ENCODE measurements around the gene RRP36.

Gene RRP36

GRCh38 chr6:43009124-43009523 lies 12.3 kb upstream of the RRP36 start:
- DNase-seq, result peak; percentile 10

DNA sequence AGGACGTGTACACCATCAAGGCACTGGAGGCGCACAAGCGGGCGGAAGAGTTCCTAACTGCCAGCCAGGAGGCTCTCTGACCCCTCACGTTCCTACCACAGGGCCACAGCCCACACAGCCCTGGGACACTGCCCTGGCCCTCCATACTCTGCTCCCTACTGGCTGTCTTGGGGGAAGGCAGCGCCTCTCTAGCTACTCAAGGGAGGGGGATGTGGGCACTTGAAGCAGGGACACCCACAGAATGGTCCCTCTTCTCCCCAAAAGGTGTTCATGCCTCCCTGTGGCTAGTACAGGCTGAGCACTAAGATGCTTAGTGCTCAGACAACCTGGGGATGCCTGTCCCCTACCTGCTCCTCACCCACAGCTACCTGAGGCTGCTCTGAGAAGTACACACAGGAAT lies 10.2 kb upstream of the RRP36 start:
- no peak for DNase-seq

DNA sequence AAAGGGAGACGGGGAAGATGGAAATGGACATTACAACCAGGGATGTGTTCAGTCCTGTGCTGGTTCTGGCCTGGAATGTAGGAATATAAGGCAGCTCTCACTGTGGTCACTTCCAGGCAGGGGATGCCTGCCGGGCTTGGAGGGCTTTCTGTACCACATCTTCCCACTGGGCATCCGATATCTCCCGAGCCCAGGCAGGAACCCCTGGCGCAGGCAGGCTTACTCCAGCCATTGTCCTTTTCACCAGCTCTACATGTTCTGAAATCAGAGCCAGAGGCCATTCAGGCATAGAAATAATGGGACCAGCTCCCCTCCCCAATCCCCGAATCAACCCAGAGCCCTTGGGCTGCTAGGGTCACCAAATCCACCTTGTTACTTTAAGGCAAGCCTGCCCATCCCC lies 9.1 kb upstream of the RRP36 start:
- no peak for DNase-seq

GRCh38 chr6:43013097-43013842 lies 8.2 kb upstream of the RRP36 start:
- no peak for DNase-seq

DNA sequence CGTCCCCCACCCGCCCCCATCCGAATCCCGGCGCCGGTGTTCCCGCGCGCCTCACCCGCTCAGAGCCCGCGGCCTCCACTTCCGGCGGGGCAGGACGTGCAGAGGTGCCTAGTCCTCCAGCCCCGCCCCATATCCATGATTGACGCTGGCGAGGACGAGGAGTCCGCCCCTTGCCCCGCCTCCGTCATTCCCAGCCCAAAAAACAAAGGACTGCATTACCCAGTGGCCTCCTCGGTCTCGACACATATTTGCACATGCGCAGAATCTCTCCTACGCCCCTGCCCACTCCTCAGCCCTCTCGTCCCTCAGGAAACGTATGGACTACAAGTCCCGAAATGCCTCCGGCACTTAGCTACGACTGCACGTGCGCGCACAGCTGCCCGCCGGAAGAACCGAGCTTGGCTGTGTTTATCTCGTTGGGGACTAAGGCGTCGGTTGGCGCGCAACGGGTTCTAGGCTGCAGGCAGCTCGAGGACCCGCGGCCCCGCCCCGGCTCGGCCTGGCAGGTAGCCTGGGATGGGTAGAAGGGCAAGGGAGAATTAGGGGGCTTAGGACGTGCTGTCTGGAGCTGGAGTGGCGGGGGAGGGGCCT lies 7.5 kb upstream of the RRP36 start, which contains the start of the genes KLHDC3 and MEA1:
TSS of gene KLHDC3 (plus strand) at position 407 of the 591 bp plus-strand sequence. CDS start 2,944 bp downstream, outside the sequence.
TSS of gene MEA1 (minus strand) at position 104 of the 591 bp plus-strand sequence. CDS start 133 bp downstream, outside the sequence.
- DNase-seq, result peak; percentile 99

GRCh38 chr6:43014434-43014909 lies 7.0 kb upstream of the RRP36 start:
- DNase-seq, result no peak

DNA sequence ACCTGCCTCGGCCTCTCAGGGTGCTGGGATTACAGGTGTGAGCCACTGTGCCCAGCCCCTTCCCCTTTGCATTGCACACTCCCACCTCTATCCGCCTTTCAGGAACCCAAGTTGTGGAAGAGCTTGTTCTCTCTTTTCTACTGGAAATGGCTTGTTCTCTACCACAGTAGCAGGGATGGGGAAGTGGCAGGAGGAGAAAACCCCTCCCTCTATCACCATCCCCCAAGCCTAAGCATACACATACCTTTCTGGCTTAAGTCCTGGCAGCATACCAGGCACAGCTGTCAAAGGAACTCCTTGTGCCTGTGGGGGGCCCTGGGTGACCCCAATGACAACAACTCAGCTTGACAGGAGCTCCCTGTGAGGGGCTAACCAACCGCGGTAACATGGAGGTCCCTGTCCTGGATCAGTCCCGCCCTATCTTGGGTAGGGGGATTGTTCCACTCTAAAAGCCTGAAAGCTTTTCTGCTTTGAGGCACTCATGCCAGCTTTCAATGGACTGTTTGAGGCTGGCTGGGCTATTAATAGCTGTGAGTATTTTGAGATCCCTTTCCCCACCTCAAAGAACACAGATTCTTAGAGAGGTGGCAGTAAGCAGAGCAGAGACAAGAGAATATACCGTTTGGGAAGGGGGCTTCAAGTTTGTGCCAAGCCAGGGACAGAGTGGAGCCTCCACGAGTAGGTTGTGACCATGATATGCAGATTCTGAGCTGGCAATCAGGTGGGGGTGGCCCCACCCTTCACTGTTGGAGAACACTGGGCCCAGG lies 5.1 kb upstream of the RRP36 start:
- DNase-seq, result no peak

DNA sequence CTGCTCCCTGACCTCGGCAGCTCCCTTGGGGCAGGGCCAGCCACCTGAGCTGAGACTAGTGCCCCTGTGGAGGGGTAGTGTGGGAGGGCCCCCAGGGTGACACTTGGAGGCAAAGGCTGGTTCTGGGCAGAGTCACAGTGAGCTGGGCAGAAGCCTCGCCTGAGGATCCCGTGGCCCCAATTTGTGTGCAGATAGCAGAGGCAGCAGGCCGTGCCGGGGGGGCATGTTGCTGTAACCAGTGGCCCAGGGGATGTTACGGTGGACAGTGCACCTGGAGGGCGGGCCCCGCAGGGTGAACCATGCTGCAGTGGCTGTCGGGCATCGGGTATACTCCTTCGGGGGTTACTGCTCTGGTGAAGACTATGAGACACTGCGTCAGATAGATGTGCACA lies 4.5 kb upstream of the RRP36 start:
- no peak for DNase-seq

DNA sequence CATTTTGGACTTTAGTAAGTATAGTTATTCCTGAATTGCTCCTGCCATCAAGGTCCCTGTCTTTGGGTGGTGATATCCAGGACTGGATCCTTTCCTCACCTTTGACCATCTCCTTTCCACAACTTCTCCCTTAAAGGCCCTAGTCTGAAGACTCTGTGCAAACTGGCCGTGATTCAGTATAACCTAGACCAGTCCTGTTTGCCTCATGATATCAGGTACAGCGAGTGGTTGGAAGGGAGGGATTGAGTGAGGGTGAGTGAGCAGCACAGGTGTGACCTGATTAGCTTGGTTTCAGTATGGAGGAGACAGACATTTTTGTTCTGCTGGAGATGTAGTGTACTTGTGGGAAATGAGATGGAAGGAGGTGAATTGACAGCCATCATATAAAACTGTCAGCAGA lies 2.3 kb upstream of the RRP36 start:
- no peak for DNase-seq

DNA sequence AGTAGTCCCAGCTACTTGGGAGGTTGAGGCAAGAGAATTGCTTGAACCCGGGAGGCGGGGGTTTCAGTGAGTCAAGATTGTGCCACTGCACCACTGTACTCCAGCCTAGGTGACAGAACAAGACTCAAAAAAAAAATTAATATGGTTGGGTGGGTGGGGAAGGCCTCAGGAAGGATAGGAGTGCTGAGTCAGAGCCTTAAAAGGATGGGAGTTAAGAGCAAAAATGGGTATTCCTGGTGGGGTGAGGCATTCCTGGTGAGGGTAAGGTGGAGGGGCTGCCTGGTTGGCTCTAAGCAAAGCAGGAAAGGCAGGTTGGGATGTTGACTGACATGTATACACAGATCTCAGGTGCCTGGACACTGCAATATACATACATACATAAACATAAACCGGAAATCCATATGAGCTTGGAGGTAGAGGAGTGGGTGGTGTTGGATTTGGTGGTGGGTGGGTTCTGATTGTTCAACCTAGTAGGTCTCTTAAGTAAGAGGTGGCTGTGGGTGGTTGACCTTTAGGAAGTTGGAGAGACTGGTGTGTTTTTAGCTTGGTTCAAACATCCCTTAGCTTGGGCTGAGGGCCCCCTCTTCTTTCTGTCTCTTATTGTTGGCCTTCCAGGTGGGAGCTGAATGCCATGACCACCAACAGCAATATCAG lies 1.2 kb upstream of the RRP36 start:
- DNase-seq, result no peak

- no peak for DNase-seq
These were observed 576 bp upstream of the RRP36 start for GRCh38 chr6:43020847-43021246.

DNA sequence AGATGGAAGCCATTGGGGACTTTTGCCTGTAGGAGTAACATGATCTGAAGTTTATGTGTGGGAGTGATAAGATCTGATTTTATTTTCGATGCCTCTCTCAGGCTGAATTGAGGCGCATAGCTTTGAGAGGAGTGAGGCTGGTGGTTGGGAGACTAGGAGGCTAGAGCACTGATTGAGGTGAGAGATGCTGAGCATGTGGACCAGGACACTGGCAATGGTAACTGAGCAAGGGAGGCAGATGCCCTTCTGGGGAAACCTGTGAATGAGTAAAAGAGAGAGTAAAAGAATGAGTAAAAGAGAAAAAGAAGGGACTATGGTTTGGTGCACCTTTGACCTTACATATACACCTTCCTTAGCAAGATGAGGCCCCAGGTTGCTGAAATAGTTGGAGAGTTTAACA lies 3.0 kb downstream of the RRP36 start:
- no peak for DNase-seq

DNA sequence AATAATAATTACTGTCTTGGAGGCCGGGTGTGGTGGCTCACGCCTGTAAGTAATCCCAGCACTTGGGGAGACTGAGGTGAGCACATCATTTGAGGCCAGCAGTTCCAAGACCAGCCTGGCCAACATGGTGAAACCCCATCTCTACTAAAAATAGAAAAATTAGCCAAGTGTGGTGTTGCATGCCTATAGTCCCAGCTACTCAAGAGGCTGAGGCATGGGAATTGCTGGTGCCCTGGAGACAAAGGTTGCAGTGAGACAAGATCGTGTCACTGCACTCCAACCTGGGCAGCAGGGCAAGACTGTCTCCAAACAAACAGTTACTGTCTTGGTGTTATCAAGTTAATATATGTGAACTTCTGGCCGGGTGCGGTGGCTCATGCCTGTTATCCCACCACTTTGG lies 4.9 kb downstream of the RRP36 start:
- DNase-seq, result no peak

- no peak for DNase-seq
These were observed 7.7 kb downstream of the RRP36 start for GRCh38 chr6:43029120-43029519.

DNA sequence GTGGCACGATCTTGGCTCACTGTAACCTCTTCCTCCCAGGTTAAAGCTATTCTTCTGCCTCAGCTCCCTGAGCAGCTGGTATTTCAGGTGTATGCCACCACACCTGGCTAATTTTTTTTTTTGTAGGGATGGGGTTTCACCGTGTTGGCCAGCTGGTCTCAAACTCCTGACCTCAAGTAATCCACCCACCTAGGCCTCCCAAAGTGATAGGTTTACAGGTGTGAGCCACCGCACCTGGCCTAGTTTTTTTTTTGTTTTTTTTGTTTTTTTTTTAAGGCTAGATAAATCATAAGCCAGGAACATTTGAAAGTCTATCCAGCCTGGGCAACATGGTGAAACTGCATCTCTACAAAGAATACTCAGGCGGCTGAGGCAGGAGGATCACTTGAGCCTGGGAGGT lies 10.9 kb downstream of the RRP36 start:
- no peak for DNase-seq

- DNase-seq, result no peak
These were observed 12.2 kb downstream of the RRP36 start for GRCh38 chr6:43033496-43034189.

DNA sequence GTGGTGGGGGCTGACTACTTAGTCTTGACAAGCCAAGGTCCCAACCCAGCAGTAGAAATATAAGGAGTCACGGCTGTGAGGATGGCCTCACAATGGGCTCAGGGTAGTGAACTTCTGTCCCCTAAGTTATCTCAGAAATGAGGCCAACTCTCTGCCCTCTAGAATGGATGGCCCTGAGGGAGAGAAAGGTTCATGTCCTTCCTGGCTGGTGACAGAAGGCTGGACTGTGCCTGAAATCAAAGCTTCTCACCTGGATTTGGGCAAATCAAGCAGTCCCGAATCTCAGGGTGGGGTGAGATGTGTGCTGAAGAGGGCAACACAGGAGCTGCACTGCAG lies 12.7 kb downstream of the RRP36 start:
- DNase-seq, result no peak

DNA sequence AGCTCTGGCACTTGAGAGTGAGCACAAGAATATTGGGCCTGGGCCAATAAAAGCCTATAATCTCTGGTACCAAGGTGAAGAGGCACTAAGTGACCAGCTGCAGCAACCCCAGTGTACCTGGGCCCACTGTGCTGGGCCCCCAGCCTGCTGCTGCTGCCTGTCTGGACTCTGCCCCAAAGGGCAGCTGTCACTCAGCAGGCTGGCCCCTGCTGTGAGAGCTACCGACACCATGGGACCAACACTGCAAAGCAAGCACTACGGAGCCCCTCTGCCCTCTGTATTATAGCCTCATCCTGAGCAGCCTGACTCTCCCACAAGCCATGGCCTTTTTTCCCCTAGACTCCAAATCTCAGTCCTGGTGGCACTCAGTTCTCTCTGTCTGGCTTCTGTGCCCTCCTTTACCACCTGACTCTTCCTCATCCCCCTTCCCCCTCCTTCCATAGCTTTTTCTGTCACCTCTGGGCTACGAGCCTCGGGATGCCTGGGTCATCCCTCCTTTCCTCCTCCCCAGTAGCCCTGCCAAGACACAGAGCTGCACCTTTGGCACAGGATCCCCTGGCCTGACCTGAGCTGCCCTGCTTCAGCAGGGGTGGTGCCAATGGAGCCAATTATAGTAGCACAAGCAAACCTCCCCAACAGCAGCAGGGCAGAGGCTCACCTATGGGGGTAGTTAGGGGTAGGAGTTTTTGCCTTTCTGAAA lies 14.2 kb downstream of the RRP36 start:
- DNase-seq, result no peak

- no peak for DNase-seq
These were observed 15.3 kb downstream of the RRP36 start for GRCh38 chr6:43036712-43037111.

- no peak for DNase-seq
These were observed 15.8 kb downstream of the RRP36 start for GRCh38 chr6:43037197-43037596.

- no peak for DNase-seq
These were observed 16.3 kb downstream of the RRP36 start for GRCh38 chr6:43037706-43038105.

GRCh38 chr6:43038727-43039126 lies 17.3 kb downstream of the RRP36 start:
- DNase-seq, result no peak
